SK-N-SH treated with all-trans-retinoic acid at 6 μM for 48 hours (cell line): Measurements from ENCODE around the gene RASSF9.

Experiments used
- ARNTL ChIP-seq: fragments of 450-650 bp; formaldehyde crosslinking; IDR thresholded peaks from 2 replicates; pipeline ENCODE4 v1.5.0; 2020; ENCODE audit warnings: low read depth, mild to moderate bottlenecking, moderate library complexity, borderline replicate concordance
- BACH2 ChIP-seq: fragments of 250-450 bp; sonication (Bioruptor Pico); IDR thresholded peaks from 2 replicates; pipeline ENCODE4 v1.9.0; 2021; ENCODE audit warnings: mild to moderate bottlenecking, borderline replicate concordance
- GLIS3 ChIP-seq: fragments of 250-450 bp; sonication (Bioruptor Pico); IDR thresholded peaks from 2 replicates; pipeline ENCODE4 v1.5.0; 2020; ENCODE audit warnings: mild to moderate bottlenecking, moderate library complexity
- TOX ChIP-seq: fragments of 250-450 bp; sonication (Bioruptor Pico); IDR thresholded peaks from 2 replicates; pipeline ENCODE4 v1.8.0; 2021; ENCODE audit warnings: mild to moderate bottlenecking, moderate library complexity, borderline replicate concordance
- ZFP30 ChIP-seq: fragments of 450-650 bp; formaldehyde crosslinking; IDR thresholded peaks from 2 replicates; pipeline ENCODE4 v1.5.0; 2022; ENCODE audit warnings: mild to moderate bottlenecking, moderate library complexity
- TF ChIP-seq, protein P1 (sequence below): fragments of 250-450 bp; sonication (Bioruptor Pico); IDR thresholded peaks from 2 replicates; pipeline ENCODE4 v1.5.1; 2021; ENCODE audit warnings: mild to moderate bottlenecking, moderate library complexity
- TF ChIP-seq, protein P2 (sequence below): fragments of 250-450 bp; sonication (Bioruptor Pico); IDR thresholded peaks from 2 replicates; pipeline ENCODE4 v1.5.1; 2020; ENCODE audit warnings: low read depth, mild to moderate bottlenecking, moderate library complexity

GRCh38 chr12:85809500-85809899, 26.7 kb downstream of the RASSF9 start:
- TF ChIP-seq ZFP30 (no peak), BACH2 (no peak), TOX (CRISPR knock-in tag) (no peak), GLIS3 (CRISPR knock-in tag) (no peak), ARNTL (CRISPR knock-in tag) (no peak)
- TF ChIP-seq, protein P1, sequence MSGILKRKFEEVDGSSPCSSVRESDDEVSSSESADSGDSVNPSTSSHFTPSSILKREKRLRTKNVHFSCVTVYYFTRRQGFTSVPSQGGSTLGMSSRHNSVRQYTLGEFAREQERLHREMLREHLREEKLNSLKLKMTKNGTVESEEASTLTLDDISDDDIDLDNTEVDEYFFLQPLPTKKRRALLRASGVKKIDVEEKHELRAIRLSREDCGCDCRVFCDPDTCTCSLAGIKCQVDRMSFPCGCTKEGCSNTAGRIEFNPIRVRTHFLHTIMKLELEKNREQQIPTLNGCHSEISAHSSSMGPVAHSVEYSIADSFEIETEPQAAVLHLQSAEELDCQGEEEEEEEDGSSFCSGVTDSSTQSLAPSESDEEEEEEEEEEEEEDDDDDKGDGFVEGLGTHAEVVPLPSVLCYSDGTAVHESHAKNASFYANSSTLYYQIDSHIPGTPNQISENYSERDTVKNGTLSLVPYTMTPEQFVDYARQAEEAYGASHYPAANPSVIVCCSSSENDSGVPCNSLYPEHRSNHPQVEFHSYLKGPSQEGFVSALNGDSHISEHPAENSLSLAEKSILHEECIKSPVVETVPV (CRISPR knock-in tag): no peak
- TF ChIP-seq, protein P2, sequence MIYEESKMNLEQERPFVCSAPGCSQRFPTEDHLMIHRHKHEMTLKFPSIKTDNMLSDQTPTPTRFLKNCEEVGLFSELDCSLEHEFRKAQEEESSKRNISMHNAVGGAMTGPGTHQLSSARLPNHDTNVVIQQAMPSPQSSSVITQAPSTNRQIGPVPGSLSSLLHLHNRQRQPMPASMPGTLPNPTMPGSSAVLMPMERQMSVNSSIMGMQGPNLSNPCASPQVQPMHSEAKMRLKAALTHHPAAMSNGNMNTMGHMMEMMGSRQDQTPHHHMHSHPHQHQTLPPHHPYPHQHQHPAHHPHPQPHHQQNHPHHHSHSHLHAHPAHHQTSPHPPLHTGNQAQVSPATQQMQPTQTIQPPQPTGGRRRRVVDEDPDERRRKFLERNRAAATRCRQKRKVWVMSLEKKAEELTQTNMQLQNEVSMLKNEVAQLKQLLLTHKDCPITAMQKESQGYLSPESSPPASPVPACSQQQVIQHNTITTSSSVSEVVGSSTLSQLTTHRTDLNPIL: no peak
